K562 treated with DMSO at 1 percent for 48 hours (cell line): ENCODE data around the gene NBL1. TPM values are rescaled to one million over a fixed set of nuclear protein-coding genes. Genes with fewer than 3 reads are reported as not detected.

Source experiments
- total RNA-seq: library from RNA; unstranded; fragments of 300-600 nt; gene quantifications from 2 replicates; pipeline ENCODE4 v1.2.3, GENCODE V29; 2022; ENCODE audit warnings: low replicate concordance; ENCODE audit errors: extremely low read depth

Gene NBL1
- total RNA-seq: not detected in 2 replicates

GRCh38 chr1:19643602-19644394 lies at the start of gene NBL1:
TSS of gene NBL1 (plus strand) at chr1:19644311. CDS start at chr1:19655031, 10,720 bp downstream.

GRCh38 chr1:19664453-19665185 lies 20.5 kb downstream of the NBL1 start, which contains the start of gene HTR6:
TSS of gene HTR6 (plus strand) at chr1:19664875. CDS start at chr1:19665754, 879 bp downstream.

Other genes starting within 250 kb of the NBL1 start
- gene CAPZB, start 158.8 kb upstream of the NBL1 start, total RNA-seq: not detected in 2 replicates
- gene HTR6, start 20.6 kb downstream of the NBL1 start, total RNA-seq: not detected in 2 replicates
- not detected in 2 replicates for gene TMCO4, start 155.6 kb downstream of the NBL1 start, total RNA-seq
- gene RNF186, start 171.0 kb downstream of the NBL1 start, total RNA-seq: not detected in 2 replicates
- not detected in 2 replicates for gene OTUD3, start 238.1 kb downstream of the NBL1 start, total RNA-seq